ENCODE measurements around the gene GRIK1.

GRCh38 chr21:29708401-29708800 is 231.4 kb downstream of the GRIK1 start:
- no peak for TF ChIP-seq CTCF (conservative IDR thresholded peaks at IDR 0.05 in 1 of 2, IDR thresholded peaks at IDR 0.05 in 1 of 2; ENCODE audit: extremely low read depth in 1 of 2, insufficient read depth in 1 of 2, low read depth in 1 of 2, low read length in 2 of 2)
- no peak for TF ChIP-seq EZH2 (IDR thresholded peaks at IDR 0.05; ENCODE audit: borderline replicate concordance, low read length)
